Natural killer cell treated with Interleukin-12 subunit alpha and Interleukin-12 subunit beta and Interleukin-15 and Interleukin-18, amount 100 ng/mL, for 72 hours (primary cell): ENCODE results near the gene MICAL3. TPM values are rescaled to one million over a fixed set of nuclear protein-coding genes. Genes with fewer than 3 reads are reported as not detected.

Experiments
- ATAC-seq, 2 donors: fragments of 150-1000 bp; cut with Tn5 transposase in 1 of 2; sonication (Bioruptor Pico), chemical (Tn5 transposase) in 1 of 2; 2 replicates each; pipeline ENCODE4 v1.10.0; 2021
- DNase-seq: peaks from one replicate; pipeline ENCODE4 v3.0.0; 2022; ENCODE audit warnings: low spot score
- H3K27ac Mint-ChIP-seq, 2 donors: 1 replicate in 1 of 2; 2 replicates in 1 of 2; pipeline ENCODE4 v1.8.0; 2022; ENCODE audit warnings: mixed read lengths in 2 of 2, mild to moderate bottlenecking in 1 of 2, moderate library complexity in 1 of 2
- H3K27me3 Mint-ChIP-seq, 2 donors: 1 replicate in 1 of 2; 2 replicates in 1 of 2; pipeline ENCODE4 v1.8.0; 2022; ENCODE audit warnings: mixed read lengths in 2 of 2
- H3K36me3 Mint-ChIP-seq: one replicate; pipeline ENCODE4 v1.8.0; 2022; ENCODE audit warnings: mixed read lengths
- H3K4me1 Mint-ChIP-seq, 2 donors: 1 replicate in 1 of 2; 2 replicates in 1 of 2; pipeline ENCODE4 v1.8.0; 2022; ENCODE audit warnings: low read depth in 2 of 2, mixed read lengths in 2 of 2, mild to moderate bottlenecking in 1 of 2
- H3K4me3 Mint-ChIP-seq: one replicate; pipeline ENCODE4 v1.8.0; 2022; ENCODE audit warnings: mixed read lengths
- H3K9me3 Mint-ChIP-seq: 2 replicates; pipeline ENCODE4 v1.8.0; 2022; ENCODE audit warnings: mixed read lengths
- total RNA-seq, 2 donors: library from RNA; stranded (reverse); gene quantifications; one replicate each; pipeline ENCODE4 v1.2.3, GENCODE V29; 2022

Gene MICAL3
- total RNA-seq, 2 donors from 2014 or later: 52.7 to 62.1 TPM

DNA sequence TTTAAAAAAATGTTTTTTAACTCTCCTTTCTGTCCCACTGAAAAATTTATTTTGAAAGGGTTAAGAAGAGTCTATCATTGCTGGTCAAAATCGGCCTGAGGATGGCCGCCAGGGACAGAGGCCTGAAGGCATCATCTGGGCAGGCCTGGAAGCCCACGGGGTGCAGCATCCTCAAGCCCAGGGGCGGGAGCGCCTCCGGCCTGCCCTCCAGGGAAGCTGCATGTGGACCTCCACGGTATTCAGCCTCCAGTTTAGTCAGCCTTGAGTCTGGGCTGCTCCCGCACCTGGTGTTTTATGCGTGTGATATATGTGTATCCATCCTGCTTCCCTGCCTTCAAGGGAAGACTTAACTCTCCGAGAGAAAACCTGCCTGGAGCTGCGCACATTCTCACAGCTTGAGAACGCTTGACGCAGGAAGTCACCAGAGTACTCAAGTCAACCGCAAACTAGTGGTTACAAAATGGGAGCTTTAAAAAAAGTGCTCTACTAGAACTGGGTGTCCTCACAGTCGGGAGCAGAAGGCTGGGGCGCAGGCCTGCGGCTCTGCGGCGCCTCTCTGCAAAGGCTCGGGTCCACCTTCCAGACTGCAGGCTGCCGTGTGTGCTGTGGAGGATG is 236.5 kb downstream of the MICAL3 start:
- Mint-ChIP-seq H3K27me3 (no peaks in the 10 kb centered on the region), H3K9me3 (no peaks in the 10 kb centered on the region), H3K27ac (no peak overlapping the region), H3K4me3 (no peak overlapping the region), H3K36me3 (no peaks in the 10 kb centered on the region), H3K4me1 (peaks cover 0 to 10% of the 10 kb centered on the region in 2 donors)
- no peak for DNase-seq
- peak in 1 of 2 donors; percentile 29 for ATAC-seq

DNA sequence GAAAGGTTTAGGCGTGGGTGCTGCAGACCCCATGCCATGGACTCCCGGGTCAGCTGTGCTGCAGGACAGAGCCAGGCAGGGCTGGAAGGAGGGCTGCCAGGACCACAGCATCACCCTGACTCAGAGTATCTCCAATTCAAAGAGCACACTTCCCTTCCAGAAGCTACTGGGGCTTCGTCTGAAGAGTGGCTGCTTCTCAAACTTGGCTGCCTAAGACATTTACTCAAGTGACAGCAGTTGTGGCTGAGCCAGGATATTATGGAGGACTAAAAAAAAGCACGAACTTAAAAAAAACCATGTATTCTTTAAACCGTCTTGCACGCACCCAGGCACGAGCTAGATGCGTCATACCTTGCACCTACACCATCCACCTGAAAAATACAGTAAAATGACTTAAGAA is 237.1 kb downstream of the MICAL3 start:
- Mint-ChIP-seq H3K27me3 (no peaks in the 10 kb centered on the region), H3K4me3 (no peak overlapping the region), H3K27ac (no peak overlapping the region), H3K36me3 (no peaks in the 10 kb centered on the region), H3K4me1 (peaks cover 5 to 16% of the 10 kb centered on the region in 2 donors), H3K9me3 (no peaks in the 10 kb centered on the region)
- no peak for ATAC-seq
- no peak for DNase-seq

DNA sequence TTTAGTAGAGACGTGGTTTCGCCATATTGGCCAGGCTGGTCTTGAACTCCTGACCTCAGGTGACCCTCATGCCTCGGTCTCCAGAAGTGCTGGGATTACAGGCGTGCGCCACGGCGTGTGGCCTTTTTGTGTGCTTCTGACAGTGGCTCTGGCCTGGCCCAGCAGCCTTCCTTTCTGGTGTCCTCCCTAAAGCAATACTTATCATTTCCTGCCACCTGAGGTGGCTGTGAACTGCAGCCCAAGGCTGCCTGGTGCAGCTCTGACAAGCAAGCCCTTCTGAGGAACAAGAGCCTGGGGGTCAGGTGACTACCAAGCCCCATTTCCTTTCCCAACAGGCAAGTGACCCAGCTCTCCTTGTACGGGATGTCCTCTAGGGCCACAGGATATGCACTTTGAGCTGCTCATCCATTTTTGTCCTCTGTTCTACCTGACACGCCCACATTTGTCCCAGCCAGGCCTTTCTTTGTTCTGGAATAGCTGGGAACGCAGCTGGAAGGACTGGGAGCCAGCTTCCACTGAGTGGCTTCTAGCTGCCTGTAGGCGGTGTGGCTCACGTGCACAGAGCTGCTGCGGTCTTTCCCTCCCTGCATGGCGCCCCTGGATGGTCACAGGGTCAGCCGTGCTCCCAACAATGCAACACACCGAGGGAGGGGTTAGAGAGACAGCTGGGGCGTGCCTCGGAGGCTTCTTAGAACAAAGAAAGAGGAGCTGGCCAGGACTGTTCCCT is 237.8 kb downstream of the MICAL3 start:
- Mint-ChIP-seq H3K27me3 (no peaks in the 10 kb centered on the region), H3K27ac (no peak overlapping the region), H3K36me3 (no peaks in the 10 kb centered on the region), H3K4me3 (no peak overlapping the region), H3K4me1 (peaks cover 8 to 22% of the 10 kb centered on the region in 2 donors), H3K9me3 (no peaks in the 10 kb centered on the region)
- ATAC-seq (no peak), DNase-seq (no peak)

DNA sequence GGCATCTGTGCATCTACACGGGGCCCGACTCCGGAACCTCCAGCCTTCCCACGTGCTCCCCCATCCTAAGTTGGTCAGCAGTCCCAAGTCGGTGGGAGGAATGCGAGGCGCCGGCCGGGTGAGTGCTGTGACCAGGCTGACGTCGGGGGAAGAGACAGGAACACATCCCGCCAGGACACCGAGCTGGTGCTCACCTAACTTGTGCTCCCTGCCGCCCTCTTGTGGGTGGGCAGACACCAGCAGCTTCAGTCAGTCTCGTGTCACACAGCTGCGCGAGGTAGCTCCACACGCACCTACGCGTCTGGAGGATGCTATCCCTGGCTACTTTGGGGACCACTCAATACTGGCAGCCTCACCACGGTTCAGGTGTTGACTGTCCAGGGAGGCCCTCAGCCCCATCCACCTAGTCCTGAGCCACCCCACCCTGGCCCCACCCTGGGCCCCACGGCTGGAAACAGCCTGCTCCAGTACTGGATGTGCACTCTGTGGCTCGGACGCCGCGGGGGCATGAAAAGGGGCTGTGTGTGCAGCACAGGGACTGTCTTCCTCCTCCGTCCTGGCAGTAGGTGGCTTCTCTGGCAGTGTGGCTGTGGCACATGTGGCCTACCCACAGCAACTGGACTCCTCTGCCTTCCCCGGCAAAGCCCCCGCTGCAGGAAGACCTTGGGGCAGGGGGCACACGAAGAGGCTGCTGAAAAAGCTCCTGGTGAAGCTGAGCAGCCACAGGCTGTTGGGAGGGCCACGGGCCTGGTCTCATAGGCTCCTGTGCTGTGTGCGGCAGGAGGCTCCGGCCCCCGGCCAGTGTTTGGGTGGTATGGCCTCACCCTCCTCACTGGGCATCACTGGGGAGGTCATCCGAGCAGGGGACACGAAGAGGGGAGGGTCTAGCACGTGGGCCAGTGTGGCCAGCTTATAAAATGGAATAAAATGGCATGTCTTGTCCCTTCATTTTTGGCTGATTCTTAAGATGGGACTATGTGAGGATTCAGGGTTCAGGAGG is 238.9 kb downstream of the MICAL3 start:
- ATAC-seq (no peak), DNase-seq (peak; percentile 76)
- Mint-ChIP-seq H3K9me3 (no peaks in the 10 kb centered on the region), H3K27me3 (no peaks in the 10 kb centered on the region), H3K4me3 (no peak overlapping the region), H3K36me3 (no peaks in the 10 kb centered on the region), H3K4me1 (peaks cover 14 to 33% of the 10 kb centered on the region in 2 donors), H3K27ac (no peak overlapping the region)

DNA sequence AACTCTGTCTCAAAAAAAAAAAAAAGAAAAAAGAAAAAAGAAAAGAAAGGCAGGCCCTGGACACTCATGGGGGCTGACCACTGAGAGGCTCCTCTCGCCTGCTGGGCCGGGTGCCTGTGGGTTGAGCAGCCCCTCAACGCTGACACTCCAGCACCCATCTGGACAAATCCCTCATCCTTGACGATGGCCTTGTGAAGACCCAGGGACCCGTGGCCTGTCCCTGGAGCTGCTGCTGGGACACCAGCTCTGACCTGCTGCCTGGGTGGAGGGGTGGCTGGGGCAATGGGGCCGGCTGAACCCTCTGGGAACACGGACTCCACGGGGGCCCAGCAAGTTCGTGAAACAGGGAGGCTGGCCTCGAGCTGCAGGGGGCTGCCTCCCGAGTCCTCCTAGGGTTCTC is 239.6 kb downstream of the MICAL3 start:
- H3K27me3 Mint-ChIP-seq: no peaks in the 10 kb centered on the region
- no peak overlapping the region for H3K27ac Mint-ChIP-seq
- ATAC-seq: no peak

DNA sequence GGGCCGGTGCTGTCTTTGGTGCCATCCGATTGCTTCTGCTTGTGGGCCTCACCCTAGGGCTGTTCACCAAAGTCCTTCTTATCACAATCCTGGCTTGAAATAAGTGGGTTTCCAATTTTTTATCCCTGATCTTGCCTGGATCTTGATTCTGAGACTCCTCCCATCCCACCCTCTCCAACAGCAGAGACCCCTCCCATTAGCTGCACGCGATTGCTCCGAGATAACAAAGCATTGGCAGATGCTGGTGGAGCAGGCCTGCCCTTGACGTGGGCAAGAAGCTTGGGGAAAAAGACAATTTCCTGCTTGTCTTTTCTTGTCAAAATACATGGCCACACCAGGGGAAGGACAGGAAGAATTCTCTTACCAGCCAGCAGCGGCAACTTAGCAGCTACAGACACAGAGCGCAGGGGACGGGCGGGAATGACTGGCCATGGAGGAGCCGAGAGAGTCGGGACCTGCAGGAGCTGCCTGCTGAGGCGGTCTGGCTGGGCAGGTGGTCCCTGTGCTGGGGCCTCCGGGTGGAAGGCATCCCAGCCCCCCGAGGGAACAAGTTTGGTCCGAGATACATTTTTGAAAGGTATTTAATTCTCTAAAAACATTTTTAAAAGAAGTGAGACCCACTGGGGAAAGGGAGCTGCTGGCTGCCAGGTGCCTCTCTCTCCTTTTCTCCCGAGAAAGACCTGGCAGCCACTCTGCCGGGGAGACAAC is 240.4 kb downstream of the MICAL3 start:
- peaks cover 25 to 49% of the 10 kb centered on the region in 2 donors for H3K4me1 Mint-ChIP-seq
- H3K36me3 Mint-ChIP-seq: no peaks in the 10 kb centered on the region
- H3K27me3 Mint-ChIP-seq: no peaks in the 10 kb centered on the region
- ATAC-seq (no peak), DNase-seq (no peak)
- H3K9me3 Mint-ChIP-seq: peaks cover 3% of the 10 kb centered on the region
- peak overlapping the region; percentile 21 to 90 for H3K27ac Mint-ChIP-seq
- H3K4me3 Mint-ChIP-seq: no peak overlapping the region

More for the DNA sequence above, 239.6 kb downstream of the MICAL3 start:
- no peak for DNase-seq
- H3K4me3 Mint-ChIP-seq: no peak overlapping the region
- peaks cover 17 to 40% of the 10 kb centered on the region in 2 donors for H3K4me1 Mint-ChIP-seq
- no peaks in the 10 kb centered on the region for H3K36me3 Mint-ChIP-seq
- no peaks in the 10 kb centered on the region for H3K9me3 Mint-ChIP-seq

DNA sequence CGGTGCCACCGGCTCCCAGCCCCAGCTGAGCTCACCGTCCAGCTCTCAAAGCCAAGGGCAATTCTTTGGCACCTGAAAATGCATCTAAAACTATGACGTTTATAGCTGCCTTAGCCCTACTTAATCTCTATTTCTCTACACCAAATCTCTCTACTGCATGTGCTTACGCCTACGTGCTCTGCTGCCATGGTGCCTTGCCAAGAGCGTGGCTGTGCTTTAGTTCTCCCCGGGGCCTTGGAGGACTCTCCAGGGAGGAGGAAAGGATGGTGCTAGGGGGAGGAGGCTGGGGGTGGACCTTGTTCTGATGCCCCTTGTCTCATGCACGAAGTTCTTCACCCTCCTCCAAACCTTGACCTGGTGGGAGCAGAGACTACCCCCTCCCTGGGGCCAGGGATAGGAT is 241.0 kb downstream of the MICAL3 start:
- H3K36me3 Mint-ChIP-seq: no peaks in the 10 kb centered on the region
- H3K9me3 Mint-ChIP-seq: peaks cover 3% of the 10 kb centered on the region
- no peaks in the 10 kb centered on the region for H3K27me3 Mint-ChIP-seq
- no peak overlapping the region for H3K4me3 Mint-ChIP-seq
- no peak for DNase-seq
- no peak for ATAC-seq
- H3K4me1 Mint-ChIP-seq: peaks cover 30 to 53% of the 10 kb centered on the region in 2 donors
- peak overlapping the region; percentile 21 to 90 for H3K27ac Mint-ChIP-seq

DNA sequence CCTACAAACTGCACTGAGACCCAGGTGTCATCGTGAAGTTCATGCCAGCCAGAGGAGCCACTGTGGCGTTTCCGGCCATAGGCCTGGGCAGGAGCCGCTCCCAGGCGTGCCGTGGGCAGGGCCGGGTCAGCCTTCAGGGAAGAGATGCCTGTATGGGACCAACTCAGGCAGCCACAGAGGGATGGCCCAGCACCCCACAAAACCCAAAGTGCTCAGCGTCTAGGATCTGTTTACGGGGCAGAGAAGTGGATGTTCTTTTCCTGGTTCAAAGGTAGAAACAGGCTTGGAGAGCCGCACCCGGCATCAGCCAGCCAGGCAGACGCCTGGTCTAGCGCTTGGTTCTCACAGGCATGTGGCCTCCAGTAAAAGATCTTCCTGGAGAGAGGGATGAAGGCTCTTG is 241.7 kb downstream of the MICAL3 start:
- ATAC-seq (no peak), DNase-seq (no peak)
- Mint-ChIP-seq H3K36me3 (no peaks in the 10 kb centered on the region), H3K27ac (peak overlapping the region; percentile 21 to 90), H3K27me3 (no peaks in the 10 kb centered on the region), H3K9me3 (peaks cover 3% of the 10 kb centered on the region), H3K4me3 (peak overlapping the region; percentile 72), H3K4me1 (peaks cover 33 to 60% of the 10 kb centered on the region in 2 donors)

DNA sequence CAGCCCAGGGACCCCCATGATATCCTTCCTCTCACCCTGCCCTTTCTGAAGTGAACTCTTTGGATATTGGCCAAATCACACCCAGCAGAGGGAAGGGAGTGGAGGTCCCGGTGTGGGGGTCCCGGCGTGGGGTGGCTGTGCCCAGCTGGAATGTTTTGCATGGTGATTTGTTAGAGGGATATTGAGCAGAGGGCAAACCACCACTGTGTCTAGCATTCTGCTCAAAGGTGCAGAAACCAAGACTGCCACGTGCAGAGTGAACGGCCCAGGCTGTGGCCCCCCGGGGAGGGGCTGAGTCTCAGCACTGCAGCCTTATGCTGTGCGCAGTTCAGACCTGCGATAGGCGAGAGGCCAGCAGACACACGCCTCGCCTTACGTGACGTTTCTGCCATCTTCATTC is 242.2 kb downstream of the MICAL3 start:
- H3K9me3 Mint-ChIP-seq: peaks cover 3% of the 10 kb centered on the region
- ATAC-seq (no peak), DNase-seq (no peak)
- H3K4me3 Mint-ChIP-seq: peak overlapping the region; percentile 72
- H3K27ac Mint-ChIP-seq: peak overlapping the region; percentile 76 to 90
- H3K36me3 Mint-ChIP-seq: no peaks in the 10 kb centered on the region
- H3K27me3 Mint-ChIP-seq: no peaks in the 10 kb centered on the region
- H3K4me1 Mint-ChIP-seq: peaks cover 38 to 65% of the 10 kb centered on the region in 2 donors

DNA sequence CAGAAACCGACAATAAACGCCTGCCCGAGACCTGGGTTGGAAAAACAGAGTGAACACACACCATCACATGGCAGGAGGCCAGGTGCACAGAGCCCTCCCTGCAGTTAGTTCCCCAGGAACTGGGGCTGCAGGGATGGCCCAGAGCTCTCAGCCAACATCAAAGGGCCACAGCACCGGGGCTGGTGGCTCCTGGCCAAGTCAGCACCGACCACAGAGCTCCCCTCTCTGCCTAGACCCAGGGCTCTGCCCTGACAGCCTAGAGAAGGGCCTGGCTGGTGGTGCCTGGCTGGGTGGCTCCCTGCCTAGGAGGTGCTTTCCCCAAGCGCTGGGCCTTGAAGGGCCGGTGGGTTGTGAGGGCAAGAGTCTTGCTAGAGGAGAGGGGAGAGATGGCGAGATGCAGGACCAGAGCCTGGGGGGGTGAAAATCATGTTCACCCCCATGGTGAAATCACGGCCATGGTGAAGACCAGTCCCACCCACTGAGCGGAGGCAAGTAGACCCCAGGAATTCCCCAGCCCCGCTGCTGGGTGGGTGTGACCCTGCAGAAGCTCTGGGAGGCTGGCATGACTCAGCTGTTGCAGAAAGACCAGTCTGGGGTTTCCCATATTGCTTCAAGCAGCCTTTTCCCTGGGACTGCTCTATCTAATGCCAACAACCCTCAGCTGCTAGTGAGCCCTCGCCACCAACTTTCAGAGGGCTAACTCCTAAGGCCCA is 242.9 kb downstream of the MICAL3 start:
- Mint-ChIP-seq H3K27me3 (no peaks in the 10 kb centered on the region), H3K9me3 (peaks cover 3% of the 10 kb centered on the region), H3K4me3 (peak overlapping the region; percentile 72), H3K4me1 (peaks cover 41 to 68% of the 10 kb centered on the region in 2 donors), H3K27ac (peak overlapping the region; percentile 76 to 90), H3K36me3 (no peaks in the 10 kb centered on the region)
- DNase-seq (peak; percentile 94), ATAC-seq (peak; percentile 77 to 88)

DNA sequence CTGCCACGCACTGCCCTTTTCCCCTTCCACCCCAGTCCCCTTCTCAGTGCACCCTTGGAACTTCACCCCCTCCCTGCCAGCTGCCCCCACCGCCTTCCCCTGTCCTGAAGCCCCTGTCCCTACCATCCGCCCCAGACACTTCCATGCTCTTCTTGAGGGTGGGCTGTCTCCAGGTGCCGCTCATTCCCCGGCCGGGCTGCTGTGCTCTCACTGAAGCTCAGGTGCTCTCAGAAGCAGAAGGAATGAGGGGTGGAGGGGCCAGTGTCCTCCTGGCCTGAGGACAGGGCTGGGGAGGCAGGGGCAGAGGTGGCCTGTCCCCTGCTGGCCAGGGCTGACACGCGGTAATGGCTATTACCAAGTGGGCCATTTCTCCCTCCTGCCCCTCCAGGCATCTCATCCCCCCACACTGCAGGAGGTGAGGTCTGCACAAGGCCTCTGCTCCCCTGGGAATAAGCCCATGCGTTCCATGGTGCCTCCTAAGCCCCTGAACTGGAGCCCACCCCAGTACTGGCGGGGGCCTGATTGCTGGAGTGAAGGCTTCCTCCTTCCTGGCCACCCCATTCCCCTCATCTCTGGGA is 243.5 kb downstream of the MICAL3 start:
- Mint-ChIP-seq H3K27ac (peak overlapping the region; percentile 76 to 90), H3K9me3 (peaks cover 3% of the 10 kb centered on the region), H3K27me3 (no peaks in the 10 kb centered on the region), H3K4me1 (peaks cover 47 to 73% of the 10 kb centered on the region in 2 donors), H3K36me3 (no peaks in the 10 kb centered on the region), H3K4me3 (peak overlapping the region; percentile 80)
- no peak for ATAC-seq
- DNase-seq: no peak

DNA sequence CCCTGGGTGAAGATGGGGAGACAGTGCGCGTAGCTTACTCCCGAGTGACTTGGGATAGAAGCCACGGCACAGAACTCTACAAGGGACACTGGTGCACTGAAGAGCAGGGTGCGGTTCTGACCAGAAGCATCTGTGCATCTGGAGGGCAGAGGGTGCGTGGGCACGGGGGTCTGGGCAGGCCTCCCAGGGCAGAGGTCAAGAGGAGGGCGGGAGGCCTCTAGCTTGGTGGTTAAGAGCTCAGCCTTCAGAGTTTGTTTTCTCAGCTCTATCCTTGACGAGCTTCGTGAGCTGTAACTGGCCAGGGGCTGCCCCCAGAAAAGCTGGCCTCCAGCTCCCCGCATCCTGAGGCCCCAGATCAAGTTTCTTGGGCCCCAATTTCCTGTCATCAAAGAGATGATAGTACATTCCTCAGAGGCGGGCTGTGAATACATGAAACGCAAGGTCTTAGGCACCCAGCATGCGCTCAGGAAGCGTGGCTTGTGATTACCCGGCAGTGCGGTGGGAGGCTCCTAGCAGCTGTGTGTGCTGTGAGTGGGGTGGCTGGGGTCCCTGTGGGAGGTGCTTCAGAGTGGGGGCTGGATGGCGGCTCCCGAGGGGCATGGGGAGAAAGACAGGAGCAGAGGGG is 244.1 kb downstream of the MICAL3 start:
- Mint-ChIP-seq H3K9me3 (peaks cover 3% of the 10 kb centered on the region), H3K36me3 (no peaks in the 10 kb centered on the region), H3K4me1 (peaks cover 53 to 78% of the 10 kb centered on the region in 2 donors), H3K27ac (peak overlapping the region; percentile 72 to 90), H3K27me3 (no peaks in the 10 kb centered on the region), H3K4me3 (peak overlapping the region; percentile 80)
- DNase-seq: no peak
- ATAC-seq: no peak
